Measurements from ENCODE around the gene COL18A1.

COL18A1 gene

DNA sequence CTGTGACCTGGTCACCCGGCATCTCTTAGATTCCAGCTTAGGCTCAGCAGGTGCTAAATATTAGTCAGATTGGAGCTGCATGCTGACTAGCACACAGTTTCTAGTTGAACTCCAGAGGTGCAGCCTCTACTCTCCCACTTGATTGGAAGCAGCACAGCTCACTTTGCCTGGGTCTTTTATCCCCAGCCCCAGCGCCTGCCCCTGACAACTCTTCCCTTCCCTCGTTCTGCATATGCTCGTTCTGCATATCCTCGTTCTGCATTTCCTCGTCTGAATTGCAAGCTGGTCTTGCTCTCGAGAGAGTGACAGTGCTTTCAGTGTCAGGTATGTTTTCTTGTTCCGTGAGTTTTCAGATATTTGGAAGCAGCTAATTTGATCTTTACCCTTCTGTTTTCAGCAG lies 11.7 kb downstream of the COL18A1 start:
- Histone ChIP-seq H3K4me3 (ENCODE audit: low read depth, low read length) (no peak overlapping the region), H3K9me3 (ENCODE audit: control insufficient read depth, insufficient read depth, low read length) (no peaks in the 10 kb centered on the region), H3K36me3 (ENCODE audit: control insufficient read depth, insufficient read depth, low read length) (peaks cover 18% of the 10 kb centered on the region; the same call in 1 of the 2 replicates), H3K4me1 (ENCODE audit: control insufficient read depth, insufficient read depth, low read length) (peaks cover 47% of the 10 kb centered on the region), H3K9ac (ENCODE audit: low read depth, low read length) (no peak overlapping the region), H3K27ac (ENCODE audit: low read depth, low read length) (peak overlapping the region; percentile 39), H3K27me3 (ENCODE audit: control insufficient read depth, insufficient read depth, low read length) (no peaks in the 10 kb centered on the region)

- H3K4me3 ChIP-seq (ENCODE audit: low read depth, low read length), result no peak overlapping the region
- H3K36me3 ChIP-seq (ENCODE audit: control insufficient read depth, insufficient read depth, low read length), result peaks cover 18% of the 10 kb centered on the region; the same call in 1 of the 2 replicates
- H3K9me3 ChIP-seq (ENCODE audit: control insufficient read depth, insufficient read depth, low read length), result no peaks in the 10 kb centered on the region
- peak overlapping the region; percentile 39 for H3K27ac ChIP-seq (ENCODE audit: low read depth, low read length)
- H3K9ac ChIP-seq (ENCODE audit: low read depth, low read length), result no peak overlapping the region; the same call in 1 of the 2 replicates
- no peaks in the 10 kb centered on the region for H3K27me3 ChIP-seq (ENCODE audit: control insufficient read depth, insufficient read depth, low read length)
- peaks cover 46% of the 10 kb centered on the region for H3K4me1 ChIP-seq (ENCODE audit: control insufficient read depth, insufficient read depth, low read length)
Measured at GRCh38 chr21:45417256-45417950, 12.4 kb downstream of the COL18A1 start.

DNA sequence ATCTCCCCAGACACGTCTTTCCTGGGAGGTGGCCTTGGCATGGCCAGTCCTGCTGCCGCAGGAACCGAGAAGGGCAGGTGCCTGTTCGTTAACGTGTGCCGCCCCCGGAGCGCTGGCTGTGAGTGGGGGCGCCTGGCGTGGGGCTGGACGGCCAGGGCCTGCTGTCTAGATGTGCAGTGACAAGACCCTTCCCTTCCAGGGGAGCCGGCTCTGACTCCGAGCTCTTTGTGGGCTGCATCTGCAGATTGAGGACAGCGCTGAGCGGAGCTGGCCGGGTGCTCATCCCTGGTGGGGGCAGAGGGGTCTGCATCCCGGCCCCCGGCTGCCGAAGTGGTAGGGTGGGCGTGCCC lies 13.0 kb downstream of the COL18A1 start:
- Histone ChIP-seq H3K4me1 (ENCODE audit: control insufficient read depth, insufficient read depth, low read length) (peaks cover 41% of the 10 kb centered on the region), H3K4me3 (ENCODE audit: low read depth, low read length) (no peak overlapping the region), H3K27ac (ENCODE audit: low read depth, low read length) (no peak overlapping the region), H3K9ac (ENCODE audit: low read depth, low read length) (no peak overlapping the region), H3K27me3 (ENCODE audit: control insufficient read depth, insufficient read depth, low read length) (no peaks in the 10 kb centered on the region), H3K9me3 (ENCODE audit: control insufficient read depth, insufficient read depth, low read length) (no peaks in the 10 kb centered on the region), H3K36me3 (ENCODE audit: control insufficient read depth, insufficient read depth, low read length) (peaks cover 18% of the 10 kb centered on the region; the same call in 1 of the 2 replicates)

GRCh38 chr21:45418301-45419071 lies 13.5 kb downstream of the COL18A1 start:
- H3K27ac ChIP-seq (ENCODE audit: low read depth, low read length), result no peak overlapping the region
- no peaks in the 10 kb centered on the region for H3K9me3 ChIP-seq (ENCODE audit: control insufficient read depth, insufficient read depth, low read length)
- no peak overlapping the region for H3K9ac ChIP-seq (ENCODE audit: low read depth, low read length)
- peaks cover 39% of the 10 kb centered on the region for H3K4me1 ChIP-seq (ENCODE audit: control insufficient read depth, insufficient read depth, low read length)
- no peak overlapping the region for H3K4me3 ChIP-seq (ENCODE audit: low read depth, low read length)
- no peaks in the 10 kb centered on the region for H3K27me3 ChIP-seq (ENCODE audit: control insufficient read depth, insufficient read depth, low read length)
- peaks cover 18% of the 10 kb centered on the region; the same call in 1 of the 2 replicates for H3K36me3 ChIP-seq (ENCODE audit: control insufficient read depth, insufficient read depth, low read length)

GRCh38 chr21:45419162-45419561 lies 14.2 kb downstream of the COL18A1 start:
- H3K27me3 ChIP-seq (ENCODE audit: control insufficient read depth, insufficient read depth, low read length), result no peaks in the 10 kb centered on the region
- H3K27ac ChIP-seq (ENCODE audit: low read depth, low read length), result no peak overlapping the region
- H3K9me3 ChIP-seq (ENCODE audit: control insufficient read depth, insufficient read depth, low read length), result no peaks in the 10 kb centered on the region
- H3K4me1 ChIP-seq (ENCODE audit: control insufficient read depth, insufficient read depth, low read length), result peaks cover 35% of the 10 kb centered on the region
- no peak overlapping the region for H3K9ac ChIP-seq (ENCODE audit: low read depth, low read length)
- no peak overlapping the region for H3K4me3 ChIP-seq (ENCODE audit: low read depth, low read length)
- peaks cover 18% of the 10 kb centered on the region; the same call in 1 of the 2 replicates for H3K36me3 ChIP-seq (ENCODE audit: control insufficient read depth, insufficient read depth, low read length)

DNA sequence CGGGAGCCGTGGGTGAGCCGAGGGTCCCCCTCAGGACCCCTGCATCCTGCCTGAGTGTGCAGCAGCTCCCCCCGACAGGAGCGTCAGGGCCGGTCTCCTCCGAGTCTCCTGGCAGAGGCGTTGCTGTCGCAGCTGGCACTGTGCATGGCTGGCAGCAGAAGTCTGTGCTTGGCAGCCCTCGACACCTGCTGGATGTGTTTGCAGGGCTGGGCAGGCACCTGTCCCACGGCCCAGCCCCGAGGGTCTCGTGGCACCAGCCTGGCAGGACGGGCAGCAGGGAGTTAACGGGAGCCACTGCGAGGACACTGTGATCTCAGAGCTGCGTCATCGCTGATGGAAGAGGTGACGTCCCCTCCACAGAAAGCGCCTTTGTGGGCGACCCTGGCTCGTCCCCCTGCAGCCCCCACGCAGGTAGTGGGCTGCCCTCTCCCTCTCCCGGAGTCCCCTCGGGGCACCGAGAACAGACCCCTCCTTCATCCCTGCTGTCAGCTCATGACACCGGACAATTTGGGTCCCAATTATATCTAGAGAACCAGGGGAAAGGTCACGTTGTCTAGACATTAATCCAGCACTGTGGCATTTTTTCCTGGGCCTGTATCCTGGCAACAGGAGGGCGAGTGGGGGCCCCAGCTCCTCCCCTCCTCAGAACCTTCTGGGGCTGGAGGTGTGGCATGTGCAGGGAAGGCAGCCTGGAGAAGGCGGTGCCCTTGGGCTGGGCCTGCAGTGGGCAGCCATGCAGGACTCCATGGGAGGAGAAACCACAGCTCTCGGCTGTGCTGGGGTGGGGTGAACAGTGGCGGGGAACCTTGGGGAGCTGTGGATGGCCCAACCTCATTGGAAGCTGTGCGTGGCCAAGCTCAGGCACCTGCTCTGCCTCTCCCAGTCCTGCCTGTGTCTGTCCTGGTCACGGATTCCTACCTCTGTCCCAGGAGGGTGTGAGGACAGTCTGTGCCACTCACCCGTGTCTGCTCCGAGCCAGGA lies 15.4 kb downstream of the COL18A1 start:
- peaks cover 8% of the 10 kb centered on the region; the same call in 1 of the 2 replicates for H3K36me3 ChIP-seq (ENCODE audit: control insufficient read depth, insufficient read depth, low read length)
- no peak overlapping the region for H3K9ac ChIP-seq (ENCODE audit: low read depth, low read length)
- peaks cover 24% of the 10 kb centered on the region for H3K4me1 ChIP-seq (ENCODE audit: control insufficient read depth, insufficient read depth, low read length)

DNA sequence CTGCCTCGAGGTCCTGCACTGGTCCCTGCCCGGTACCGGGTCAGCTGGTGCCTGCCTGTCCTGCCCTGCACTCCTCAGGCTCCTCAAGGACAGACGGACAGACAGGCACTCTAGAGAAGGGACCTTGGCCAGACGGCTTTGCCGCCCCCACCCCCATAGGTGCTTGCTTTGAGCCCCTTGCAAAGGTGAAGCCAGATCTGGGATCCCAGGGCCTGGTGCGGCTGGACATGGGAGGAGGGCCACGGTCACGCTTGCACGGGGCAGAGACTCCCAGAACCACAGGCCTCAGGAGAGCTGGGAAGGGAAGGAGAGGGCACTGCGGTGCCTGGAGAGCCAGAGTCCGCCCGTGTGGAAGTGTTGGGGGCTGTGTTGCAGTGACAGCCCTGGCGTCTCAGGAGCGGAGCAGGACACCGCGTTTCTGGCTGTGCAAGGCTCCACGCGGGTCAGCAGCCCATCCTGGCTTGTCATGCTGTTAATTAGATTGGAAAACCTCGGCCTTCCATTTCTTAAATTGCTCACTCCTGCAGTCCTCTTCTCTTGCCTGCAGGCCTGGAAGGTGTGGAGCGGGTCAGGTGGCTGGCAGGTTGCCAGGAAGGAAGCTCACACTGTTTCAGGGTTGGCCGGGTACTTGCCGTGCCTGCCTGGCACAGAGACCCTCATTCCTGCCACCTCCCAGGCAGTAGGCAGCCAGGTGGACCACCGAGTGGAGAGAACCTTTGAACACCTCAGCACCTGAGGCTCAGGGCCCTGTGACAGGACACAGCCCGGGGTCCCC lies 16.3 kb downstream of the COL18A1 start:
- Histone ChIP-seq H3K4me3 (ENCODE audit: low read depth, low read length) (no peak overlapping the region), H3K9me3 (ENCODE audit: control insufficient read depth, insufficient read depth, low read length) (no peaks in the 10 kb centered on the region), H3K27me3 (ENCODE audit: control insufficient read depth, insufficient read depth, low read length) (no peaks in the 10 kb centered on the region), H3K36me3 (ENCODE audit: control insufficient read depth, insufficient read depth, low read length) (peaks cover 6% of the 10 kb centered on the region; the same call in 1 of the 2 replicates), H3K27ac (ENCODE audit: low read depth, low read length) (peak overlapping the region; percentile 12), H3K4me1 (ENCODE audit: control insufficient read depth, insufficient read depth, low read length) (peaks cover 15% of the 10 kb centered on the region), H3K9ac (ENCODE audit: low read depth, low read length) (no peak overlapping the region)

More for the DNA sequence above, 15.4 kb downstream of the COL18A1 start:
- no peak overlapping the region for H3K27ac ChIP-seq (ENCODE audit: low read depth, low read length)
- no peak overlapping the region for H3K4me3 ChIP-seq (ENCODE audit: low read depth, low read length)
- no peaks in the 10 kb centered on the region for H3K9me3 ChIP-seq (ENCODE audit: control insufficient read depth, insufficient read depth, low read length)
- H3K27me3 ChIP-seq (ENCODE audit: control insufficient read depth, insufficient read depth, low read length), result no peaks in the 10 kb centered on the region

- Histone ChIP-seq H3K4me1 (ENCODE audit: control insufficient read depth, insufficient read depth, low read length) (peaks cover 13% of the 10 kb centered on the region), H3K27ac (ENCODE audit: low read depth, low read length) (no peak overlapping the region), H3K36me3 (ENCODE audit: control insufficient read depth, insufficient read depth, low read length) (peaks cover 6% of the 10 kb centered on the region; the same call in 1 of the 2 replicates)
Measured at GRCh38 chr21:45421846-45422775, 17.1 kb downstream of the COL18A1 start.

GRCh38 chr21:45423201-45423955 lies 18.4 kb downstream of the COL18A1 start:
- H3K27me3 ChIP-seq (ENCODE audit: control insufficient read depth, insufficient read depth, low read length), result no peaks in the 10 kb centered on the region
- H3K9ac ChIP-seq (ENCODE audit: low read depth, low read length), result no peak overlapping the region
- no peak overlapping the region for H3K27ac ChIP-seq (ENCODE audit: low read depth, low read length)

More at GRCh38 chr21:45421846-45422775, 17.1 kb downstream of the COL18A1 start:
- no peak overlapping the region for H3K4me3 ChIP-seq (ENCODE audit: low read depth, low read length)
- H3K9ac ChIP-seq (ENCODE audit: low read depth, low read length), result no peak overlapping the region
- H3K9me3 ChIP-seq (ENCODE audit: control insufficient read depth, insufficient read depth, low read length), result no peaks in the 10 kb centered on the region
- H3K27me3 ChIP-seq (ENCODE audit: control insufficient read depth, insufficient read depth, low read length), result no peaks in the 10 kb centered on the region

More at GRCh38 chr21:45423201-45423955, 18.4 kb downstream of the COL18A1 start:
- Histone ChIP-seq H3K36me3 (ENCODE audit: control insufficient read depth, insufficient read depth, low read length) (peaks cover 6% of the 10 kb centered on the region; the same call in 1 of the 2 replicates), H3K9me3 (ENCODE audit: control insufficient read depth, insufficient read depth, low read length) (no peaks in the 10 kb centered on the region), H3K4me3 (ENCODE audit: low read depth, low read length) (no peak overlapping the region), H3K4me1 (ENCODE audit: control insufficient read depth, insufficient read depth, low read length) (peaks cover 16% of the 10 kb centered on the region)
